HG03064 (cell line): Measurements from ENCODE around the gene TP53BP2.
"Not testable (repeated sequence)": the region's sequence is repeated elsewhere in the genome, so short reads cannot be mapped to it uniquely, and the experiment has no call there.

Source experiments
- ATAC-seq: cut with Tn5 transposase; IDR thresholded peaks from one replicate; pipeline ENCODE4 v1.9.1; 2021; ENCODE audit warnings: low read depth; ENCODE audit not compliant: unreplicated experiment

The TP53BP2 gene

DNA sequence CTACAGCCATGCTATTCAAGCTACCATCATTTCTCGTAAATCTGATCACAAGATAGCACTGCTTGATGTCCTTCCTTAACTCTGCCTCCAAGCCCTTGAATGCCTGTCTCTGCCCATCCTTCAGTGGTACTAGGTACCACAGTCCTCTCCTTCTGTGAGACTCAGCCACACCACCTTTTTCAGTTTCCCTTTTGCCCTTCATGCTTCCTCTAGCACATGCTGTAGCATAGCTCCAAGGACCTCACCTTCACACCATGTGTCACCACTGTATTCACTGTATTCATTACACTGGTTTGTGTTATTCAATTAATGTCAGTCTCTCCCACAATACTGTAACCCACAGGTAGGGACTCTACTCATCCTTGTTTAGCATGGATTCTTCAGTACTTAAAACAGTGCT, 8.0 kb upstream of the TP53BP2 start:
- ATAC-seq: no peak

DNA sequence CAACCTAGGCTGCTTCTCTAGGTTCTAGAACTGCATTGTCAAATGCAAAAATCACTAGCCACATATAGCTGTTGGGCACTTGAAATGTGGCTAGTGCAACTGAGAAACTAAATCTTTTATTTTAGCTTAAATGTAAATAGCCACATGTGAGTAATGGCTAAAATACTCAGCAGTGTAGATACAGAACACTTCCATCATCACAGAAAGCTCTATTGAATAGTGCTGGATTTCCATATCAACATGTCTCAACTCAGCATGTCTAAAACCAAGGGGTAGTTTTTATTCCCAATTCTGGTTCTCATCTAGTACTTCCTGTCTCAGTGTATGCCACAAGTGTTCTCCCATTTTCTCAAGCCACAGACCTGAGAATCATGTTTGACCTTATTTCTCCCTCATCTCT, 7.5 kb upstream of the TP53BP2 start:
- ATAC-seq: no peak

DNA sequence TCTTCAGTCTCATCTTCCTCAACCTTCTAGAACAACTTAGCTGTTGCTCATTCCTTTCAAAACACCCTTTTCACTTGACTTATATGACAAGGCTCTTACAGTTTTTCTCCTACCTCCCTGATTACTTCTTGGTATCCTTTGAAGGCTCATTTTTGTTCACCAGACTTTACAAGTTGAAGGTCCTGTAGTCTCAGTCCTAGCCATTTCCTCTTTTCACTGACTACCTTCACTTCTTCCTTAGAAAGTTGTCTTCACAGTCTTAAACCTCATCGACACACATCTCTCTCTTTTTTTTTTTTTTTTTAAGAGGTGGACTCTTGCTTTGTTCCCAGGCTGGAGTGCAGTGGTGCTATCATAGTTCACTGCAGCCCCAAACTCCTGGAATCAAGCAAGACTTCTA, 6.6 kb upstream of the TP53BP2 start:
- no peak for ATAC-seq

DNA sequence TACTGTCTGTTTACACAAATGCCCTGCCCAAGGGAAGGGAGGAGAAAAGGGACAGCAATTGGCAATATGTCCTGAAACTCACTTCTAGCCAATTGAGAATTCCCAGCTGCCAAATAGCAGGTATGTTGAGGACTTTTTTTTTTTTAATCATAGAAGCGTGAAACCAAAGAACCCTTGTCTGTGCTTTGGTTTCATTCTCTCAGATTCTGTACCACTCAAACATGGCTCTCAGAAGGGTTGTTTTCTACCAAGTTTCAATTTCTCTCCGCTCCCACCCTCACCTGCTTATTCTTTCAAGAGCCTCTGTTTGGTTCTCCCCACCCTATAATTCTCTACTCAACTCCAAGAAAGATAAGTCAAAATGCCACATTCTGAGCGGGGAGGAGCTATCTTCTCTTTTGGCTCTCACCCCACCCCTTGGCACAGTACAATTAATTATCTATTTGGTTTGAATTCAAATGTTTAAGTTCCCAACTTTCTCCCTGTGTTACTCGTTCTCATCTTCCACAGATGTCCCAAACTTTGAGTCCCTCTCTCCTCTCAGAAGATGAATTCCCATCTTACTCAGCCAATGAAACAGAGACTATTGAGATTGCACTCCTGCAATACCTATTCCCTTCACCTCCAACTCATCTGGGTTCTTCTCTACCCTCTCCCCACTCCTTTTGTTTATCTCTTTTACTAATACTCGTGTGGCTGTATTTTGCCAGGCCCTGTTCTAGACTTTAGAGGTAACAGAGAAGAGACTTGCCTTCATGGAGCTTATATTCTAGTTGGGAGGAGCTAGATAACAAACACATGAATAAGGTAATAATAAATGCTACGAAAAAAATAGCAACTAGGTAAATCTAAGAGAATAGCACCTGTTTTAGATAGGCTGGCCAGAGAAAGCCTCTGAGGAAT, 3.9 kb upstream of the TP53BP2 start:
- ATAC-seq: no peak

DNA sequence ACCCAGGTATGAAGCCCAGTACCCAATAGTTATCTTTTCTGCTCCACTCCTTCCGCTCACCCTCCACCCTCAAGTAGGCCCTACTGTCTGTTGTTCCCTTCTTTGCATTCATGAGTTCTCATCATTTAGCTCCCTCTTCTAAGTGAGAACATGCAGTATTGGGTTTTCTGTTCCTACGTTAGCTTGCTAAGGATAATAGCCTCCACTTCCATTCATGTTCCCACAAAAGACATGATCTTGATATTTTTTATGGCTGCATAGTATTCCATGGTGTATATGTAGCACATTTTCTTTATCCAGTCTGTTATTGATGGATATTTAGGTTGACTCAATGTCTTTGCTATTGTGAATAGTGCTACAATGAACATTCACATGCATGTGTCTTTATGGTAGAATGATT, 2.8 kb upstream of the TP53BP2 start:
- ATAC-seq: no peak

DNA sequence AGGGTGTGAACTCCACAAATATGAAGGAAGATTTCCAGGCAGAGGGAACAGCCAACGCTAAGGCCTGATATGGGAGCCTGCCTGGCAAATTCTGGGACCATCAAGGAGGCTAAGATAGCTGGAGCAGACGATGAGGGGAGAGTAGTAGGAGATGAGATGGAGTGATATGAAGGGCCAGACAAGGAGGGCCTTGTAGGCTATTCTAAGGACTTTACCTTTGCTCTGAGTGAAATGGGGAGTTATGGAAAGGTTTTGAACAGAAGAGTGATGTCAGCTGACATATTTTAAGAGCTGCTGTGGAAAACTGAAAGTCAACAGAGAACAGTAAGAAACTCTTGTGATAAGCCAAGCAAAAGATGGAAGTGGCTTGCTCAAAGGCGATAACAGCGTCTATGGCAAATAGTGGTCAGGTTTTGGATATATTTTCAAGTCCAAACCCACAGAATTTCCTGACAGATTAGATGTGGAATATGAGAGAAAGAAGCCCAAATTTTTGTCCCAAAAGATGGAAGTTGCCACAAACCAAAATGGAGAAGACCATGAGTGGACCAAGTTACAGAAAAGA, 2.1 kb upstream of the TP53BP2 start:
- ATAC-seq: no peak

DNA sequence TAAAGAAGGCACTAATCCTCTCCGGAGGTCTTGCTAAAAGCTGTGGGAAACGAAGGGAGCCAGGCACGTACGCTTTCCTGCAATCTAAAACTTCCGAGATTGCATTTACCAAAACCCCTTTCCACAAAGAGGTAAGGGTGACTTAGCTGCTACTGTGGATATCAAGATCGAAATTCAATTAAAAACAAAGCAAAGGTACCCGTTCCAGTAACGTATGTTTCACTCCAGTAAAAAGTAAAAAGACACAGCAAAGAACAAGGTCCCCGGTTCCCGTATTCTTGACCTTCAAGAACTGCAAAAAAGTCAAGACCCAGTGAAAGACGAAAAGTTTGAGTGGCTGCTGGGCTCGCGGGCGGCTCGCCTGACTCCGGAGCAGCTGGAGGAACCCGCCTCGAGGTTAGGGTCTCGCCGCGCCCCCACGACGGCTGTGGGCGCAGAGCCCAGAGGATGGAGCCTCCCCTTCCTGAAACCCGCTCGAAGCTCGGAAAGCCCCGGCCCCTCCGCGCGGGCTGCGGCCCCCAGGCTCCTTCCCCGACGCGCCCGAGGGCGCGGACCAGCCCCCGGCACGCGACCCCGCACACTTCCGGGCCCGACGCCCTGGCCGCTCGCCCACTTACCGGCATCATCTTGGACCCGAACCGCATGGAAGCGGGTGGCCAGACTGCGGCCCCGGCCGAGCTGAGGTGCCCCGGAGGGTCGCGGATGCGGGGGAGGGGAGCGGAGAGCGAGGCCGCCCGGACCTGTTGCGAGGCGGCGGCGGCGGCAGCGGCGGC, 524 bp downstream of the TP53BP2 start:
- peak; percentile 22 for ATAC-seq

DNA sequence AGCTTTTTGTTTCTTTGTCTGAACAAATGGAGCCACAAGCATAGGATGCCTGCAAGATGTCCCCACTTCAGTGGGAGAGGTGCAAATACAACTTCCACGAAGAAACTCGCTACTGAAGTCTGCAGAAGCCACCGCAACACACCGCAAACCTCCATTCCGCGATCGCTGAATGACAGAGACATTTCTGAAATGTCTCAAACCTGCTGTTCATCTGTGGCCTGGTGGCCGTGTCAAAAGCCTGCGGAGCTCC, 1.0 kb downstream of the TP53BP2 start:
- no peak for ATAC-seq

DNA sequence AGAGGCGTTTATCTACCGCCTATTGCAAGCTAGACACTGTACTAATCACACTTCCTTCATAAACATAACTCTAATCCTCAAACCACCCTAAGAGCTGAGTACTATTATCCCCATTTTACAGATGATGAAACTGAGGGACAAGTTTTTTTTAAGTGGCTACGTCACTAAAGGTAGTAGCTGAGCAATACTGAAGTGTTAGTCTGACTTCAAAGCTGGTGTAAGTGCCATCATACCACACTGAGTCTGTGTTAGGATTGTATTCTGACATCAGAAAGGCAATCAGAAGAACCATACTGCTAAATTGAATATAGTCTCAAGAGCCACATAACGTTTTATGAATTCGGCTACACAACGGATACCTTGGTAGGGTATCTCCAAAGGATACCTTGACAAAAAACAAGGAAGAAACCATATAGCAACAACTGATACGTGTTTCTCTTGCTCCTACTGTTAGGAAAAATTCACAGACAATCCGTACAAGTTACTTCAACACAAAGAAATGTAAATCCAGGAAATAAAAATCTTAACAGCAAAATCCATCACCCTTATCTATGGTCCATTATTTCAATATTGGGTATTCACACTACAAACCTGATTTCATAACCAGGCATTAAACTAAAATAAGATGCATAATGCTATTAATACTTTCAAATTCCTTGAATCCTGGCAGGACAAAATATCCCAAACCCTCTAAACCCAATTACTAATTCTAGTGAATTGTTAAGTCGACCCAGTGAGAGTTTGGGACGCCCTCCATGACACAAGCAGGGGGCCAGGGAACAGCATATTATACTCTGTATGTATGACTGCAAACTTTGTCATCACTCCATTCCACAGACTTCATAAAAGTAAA, 1.6 kb downstream of the TP53BP2 start:
- ATAC-seq: no peak

DNA sequence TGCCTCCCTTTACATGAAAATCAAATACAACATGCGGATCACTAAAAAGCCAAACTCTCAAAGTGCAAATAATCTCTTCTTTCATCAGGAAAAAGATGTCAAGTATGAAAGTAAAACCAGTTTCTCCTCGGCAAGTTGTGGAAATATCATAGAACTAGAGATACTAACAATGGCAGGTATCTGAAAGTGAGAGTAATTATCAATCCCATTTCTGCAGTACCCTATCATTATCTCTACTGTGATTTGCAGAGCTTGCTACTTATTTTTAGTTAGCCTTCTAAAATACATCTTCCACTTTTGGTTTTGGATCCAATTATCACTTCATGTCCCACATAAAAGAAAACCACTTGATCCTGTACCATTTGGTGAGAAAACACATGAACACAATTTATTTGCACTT, 3.0 kb downstream of the TP53BP2 start:
- ATAC-seq: no peak

DNA sequence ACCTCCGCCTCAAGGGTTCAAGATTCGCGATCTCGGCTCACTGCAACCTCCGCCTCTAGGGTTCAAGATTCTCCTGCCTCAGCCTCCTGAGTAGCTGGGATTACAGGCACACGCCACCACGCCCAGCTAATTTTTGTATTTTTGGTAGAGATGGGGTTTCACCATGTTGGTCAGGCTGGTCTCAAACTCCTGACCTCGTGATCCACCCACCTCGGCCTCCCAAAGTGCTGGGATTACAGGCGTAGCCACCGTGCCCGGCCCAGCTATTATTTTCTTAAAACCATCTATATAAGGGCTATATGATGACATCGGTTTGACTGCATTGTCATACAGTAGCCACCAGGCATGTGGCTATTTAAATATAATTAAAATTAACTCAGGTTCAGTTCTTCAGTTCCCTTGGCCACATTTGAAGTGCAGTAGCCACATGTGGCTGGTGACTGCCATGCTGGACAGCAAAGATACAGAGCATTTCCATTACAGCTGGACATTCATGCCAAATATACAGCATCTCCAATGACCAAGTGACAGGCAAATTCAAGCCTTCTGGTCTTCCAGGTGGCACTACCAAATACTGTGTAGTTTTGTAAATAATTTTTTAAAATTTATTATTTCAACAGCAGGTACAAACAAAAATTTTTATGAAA, 3.6 kb downstream of the TP53BP2 start:
- ATAC-seq: not testable (repeated sequence)

DNA sequence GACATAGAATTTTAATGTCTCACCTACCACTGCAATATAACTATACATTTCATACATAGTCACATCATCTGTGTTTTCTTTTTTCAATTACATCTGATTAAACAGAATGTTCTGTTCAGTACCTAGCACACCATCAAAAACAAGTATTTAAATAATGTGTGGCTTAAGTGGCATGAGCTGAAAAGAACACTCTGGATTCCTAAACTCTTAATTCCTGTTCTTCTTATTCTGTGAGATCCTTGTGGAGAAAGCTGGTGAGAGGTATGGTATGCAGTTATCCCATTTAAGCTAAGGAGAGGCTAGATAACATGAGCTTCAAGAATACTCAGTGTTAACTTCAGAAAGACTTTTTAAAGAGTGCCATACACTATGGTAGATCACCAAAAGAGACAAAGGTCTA, 5.5 kb downstream of the TP53BP2 start:
- ATAC-seq: no peak

DNA sequence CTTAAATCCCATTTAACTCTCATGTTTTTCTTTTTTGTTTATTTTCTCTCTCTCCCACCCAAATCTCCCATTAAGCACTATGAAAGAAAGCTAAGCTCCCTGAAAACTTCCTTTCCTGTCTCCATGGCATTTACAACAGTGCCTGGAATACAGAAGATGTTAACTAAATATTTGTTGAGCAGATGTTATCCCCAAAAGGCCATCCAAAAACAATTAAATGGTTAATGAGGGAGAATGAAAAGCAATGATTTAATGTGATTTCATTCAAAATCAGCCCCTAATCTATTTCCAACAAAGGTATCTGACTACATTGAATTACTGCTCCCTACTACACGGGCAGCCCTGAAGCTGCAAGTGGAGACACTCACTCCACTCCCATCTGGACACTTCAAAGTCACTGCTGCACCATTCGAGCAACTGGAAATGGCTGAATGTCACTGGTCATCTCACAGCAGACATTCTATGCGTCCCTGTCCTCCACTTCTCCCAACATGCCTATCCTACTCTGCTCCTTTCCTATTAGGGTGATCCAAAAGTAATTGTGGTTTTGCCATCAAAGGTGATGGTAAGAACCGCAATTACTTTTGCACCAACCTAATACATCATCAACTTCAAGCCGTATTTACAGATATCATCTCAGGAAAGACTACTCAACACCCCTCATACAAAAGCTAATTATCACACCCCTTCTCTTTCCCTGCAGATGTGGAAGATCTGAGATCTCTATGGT, 7.5 kb downstream of the TP53BP2 start:
- ATAC-seq: no peak

DNA sequence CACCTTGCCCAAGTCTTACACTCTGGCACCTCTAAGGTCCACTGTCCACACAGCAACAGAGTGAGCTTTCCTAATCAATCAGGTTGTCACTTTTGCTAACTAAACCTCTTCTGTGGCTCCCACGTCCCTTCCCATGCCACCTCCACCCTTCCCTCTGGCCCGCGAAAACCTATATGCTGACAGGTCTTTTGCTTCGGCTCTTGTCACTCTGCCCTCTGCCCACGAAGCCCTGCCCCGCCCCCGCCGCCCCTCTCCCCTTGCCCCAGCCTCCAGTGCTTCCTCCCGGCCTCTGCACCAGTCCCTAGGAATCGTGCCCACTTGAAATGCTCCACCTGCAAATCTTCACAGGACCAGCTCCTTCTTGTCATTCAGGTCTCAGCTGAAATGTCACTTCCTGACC, 8.1 kb downstream of the TP53BP2 start:
- no peak for ATAC-seq

DNA sequence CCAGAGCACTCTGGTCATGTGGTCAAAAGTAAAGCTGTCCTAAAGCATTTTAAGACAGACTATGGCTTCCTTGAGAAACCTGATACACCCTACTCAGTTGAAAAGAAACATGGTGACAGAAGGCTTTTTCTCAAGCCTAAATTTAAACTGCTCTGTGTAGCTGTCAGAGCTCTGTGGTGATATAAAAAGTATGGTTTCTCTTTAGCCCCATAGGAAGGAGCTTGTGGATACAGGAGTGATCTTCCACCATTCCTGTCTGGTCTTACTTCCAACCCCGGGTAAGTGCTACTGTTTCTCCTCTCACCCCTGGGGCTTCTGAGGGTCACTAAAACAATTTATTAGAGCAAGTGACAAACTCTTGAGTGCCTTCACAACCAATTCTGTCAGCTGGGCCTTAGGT, 8.5 kb downstream of the TP53BP2 start:
- ATAC-seq: no peak

DNA sequence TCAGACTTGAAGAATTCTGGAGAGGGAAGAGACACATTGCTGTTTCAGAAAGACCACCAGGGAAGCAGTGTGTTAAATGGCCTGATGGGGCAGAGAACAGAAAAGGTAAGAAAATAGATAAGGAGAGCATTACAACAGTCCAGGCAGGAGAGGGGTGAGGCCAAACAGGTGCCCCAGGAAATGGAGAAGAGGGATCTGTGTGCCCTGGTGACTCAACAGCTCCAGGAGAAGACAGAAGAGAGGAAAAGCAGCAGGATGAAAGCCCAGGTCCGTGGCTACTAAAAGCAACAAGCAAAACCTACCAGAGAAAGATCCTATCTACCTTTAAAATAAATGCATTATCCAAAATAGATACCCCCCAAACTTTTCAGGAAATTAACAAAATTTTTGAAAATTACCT, 9.2 kb downstream of the TP53BP2 start:
- ATAC-seq: no peak

DNA sequence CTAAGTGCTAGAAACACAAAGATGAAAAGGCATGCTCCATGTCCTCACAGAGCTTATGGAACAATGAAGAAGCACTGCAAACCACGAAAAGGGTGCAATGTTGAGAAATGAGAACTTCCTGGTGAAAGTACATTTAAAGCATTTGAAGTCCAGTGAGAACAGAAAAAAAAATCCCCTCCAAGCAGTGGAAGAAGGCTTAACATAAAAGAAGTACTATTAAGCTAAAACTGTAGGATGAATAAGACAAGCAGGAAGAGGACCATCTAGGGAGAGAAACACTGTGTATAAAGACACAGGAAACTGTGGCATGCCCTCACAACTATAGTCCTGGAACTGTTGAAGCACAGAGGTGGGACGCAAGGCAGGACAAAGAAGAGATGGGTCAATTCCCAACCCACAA, 10.0 kb downstream of the TP53BP2 start:
- no peak for ATAC-seq

DNA sequence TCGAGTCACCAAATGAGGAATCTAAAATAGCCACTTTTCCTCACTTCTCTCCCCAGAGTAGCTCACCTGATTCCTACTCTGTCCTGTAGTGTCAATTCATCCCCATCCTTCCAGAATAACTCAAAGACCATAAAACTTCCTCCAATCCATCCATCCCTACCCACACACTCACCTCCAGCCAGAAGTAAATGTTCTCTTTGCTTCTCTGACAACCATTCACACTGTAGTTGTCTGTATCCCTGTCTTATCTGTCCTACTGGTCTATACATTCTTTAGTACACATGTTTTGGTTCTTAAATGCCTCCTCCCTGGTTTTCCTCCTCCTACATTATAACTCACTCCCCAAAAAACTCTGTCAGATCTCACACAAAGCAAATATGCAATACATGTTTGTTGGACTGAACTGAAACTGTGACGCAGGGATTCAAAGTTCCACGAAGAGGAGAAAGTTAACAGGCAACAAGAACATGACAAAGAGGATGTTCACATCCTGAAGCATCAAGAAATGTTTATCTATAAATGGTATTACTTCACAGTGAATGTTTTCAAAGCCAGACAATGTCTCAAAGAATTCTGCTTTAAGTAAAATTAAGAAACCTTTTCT, 11.0 kb downstream of the TP53BP2 start:
- no peak for ATAC-seq

DNA sequence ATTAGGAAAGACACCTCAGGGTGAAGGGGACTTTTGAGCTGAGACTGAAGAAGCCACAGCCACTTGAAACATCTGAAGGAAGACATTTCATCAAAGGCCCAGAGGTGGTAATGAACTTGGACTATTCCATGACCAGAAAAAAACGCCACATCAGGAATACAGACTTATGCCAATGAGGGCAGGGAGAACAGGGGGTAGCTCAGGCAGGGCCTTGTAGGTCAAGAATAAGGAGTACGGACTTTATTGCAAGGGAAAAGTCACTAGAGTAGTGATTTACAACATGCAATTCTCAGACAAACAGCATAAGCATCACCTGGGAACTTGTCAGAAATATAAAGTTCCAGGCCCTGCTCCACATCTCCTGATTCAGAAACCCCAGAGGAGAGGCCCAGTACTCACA, 11.8 kb downstream of the TP53BP2 start:
- ATAC-seq: no peak

DNA sequence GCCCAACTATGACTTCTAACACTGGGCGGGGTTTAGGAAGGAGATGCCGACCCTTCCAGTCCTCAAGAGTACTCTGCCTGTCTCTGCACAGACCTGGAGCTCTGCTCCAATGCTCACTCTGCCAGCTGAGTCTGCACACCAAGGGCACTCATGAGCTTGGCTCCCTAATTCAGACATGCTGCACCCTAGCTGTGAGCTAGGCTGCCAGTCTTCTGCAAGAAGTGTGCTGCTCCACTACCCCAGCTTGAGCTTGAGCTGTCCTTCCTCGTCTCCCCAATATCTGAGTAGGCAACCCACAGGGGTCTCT, 13.2 kb downstream of the TP53BP2 start:
- ATAC-seq: no peak
